NCI-H82 (cell line): ENCODE data around the gene PRPS2.

Experiments
- DNase-seq: peaks from one replicate; lab custom pipeline; 2025; lab: John Stamatoyannopoulos, UW

PRPS2 gene

GRCh38 chrX:12791257-12792228, at the start of gene PRPS2:
TSS of gene PRPS2 (plus strand) at chrX:12791412. CDS start at chrX:12791498, 86 bp downstream.
- peak; percentile 81 for DNase-seq

GRCh38 chrX:12741416-12741815, 49.8 kb upstream of the PRPS2 start:
- no peak for DNase-seq

- no peak for DNase-seq
Measured at GRCh38 chrX:12747433-12747832, 43.8 kb upstream of the PRPS2 start.

- no peak for DNase-seq
Measured at GRCh38 chrX:12751887-12752286, 39.3 kb upstream of the PRPS2 start.

GRCh38 chrX:12753366-12753765, 37.8 kb upstream of the PRPS2 start:
- DNase-seq: no peak

- DNase-seq: no peak
Measured at GRCh38 chrX:12758291-12758690, 32.9 kb upstream of the PRPS2 start.

- DNase-seq: no peak
Measured at GRCh38 chrX:12767856-12768255, 23.4 kb upstream of the PRPS2 start.

- no peak for DNase-seq
Measured at GRCh38 chrX:12768491-12768890, 22.7 kb upstream of the PRPS2 start.

GRCh38 chrX:12770440-12770839, 20.8 kb upstream of the PRPS2 start:
- DNase-seq: peak; percentile 45

GRCh38 chrX:12771445-12772069, 19.7 kb upstream of the PRPS2 start:
- DNase-seq: peak; percentile 77

- no peak for DNase-seq
Measured at GRCh38 chrX:12777670-12778069, 13.5 kb upstream of the PRPS2 start.

GRCh38 chrX:12779534-12779933, 11.7 kb upstream of the PRPS2 start:
- no peak for DNase-seq

GRCh38 chrX:12788645-12789044, 2.6 kb upstream of the PRPS2 start:
- no peak for DNase-seq

- peak; percentile 79 for DNase-seq
Measured at GRCh38 chrX:12789976-12790375, 1.2 kb upstream of the PRPS2 start.

- DNase-seq: no peak
Measured at GRCh38 chrX:12790885-12791256, 341 bp upstream of the PRPS2 start.

GRCh38 chrX:12792711-12793110, 1.5 kb downstream of the PRPS2 start:
- no peak for DNase-seq

GRCh38 chrX:12794654-12795053, 3.4 kb downstream of the PRPS2 start:
- no peak for DNase-seq

- no peak for DNase-seq
Measured at GRCh38 chrX:12798601-12799000, 7.4 kb downstream of the PRPS2 start.

GRCh38 chrX:12799118-12799517, 7.9 kb downstream of the PRPS2 start:
- no peak for DNase-seq

- DNase-seq: no peak
Measured at GRCh38 chrX:12802741-12803140, 11.5 kb downstream of the PRPS2 start.

GRCh38 chrX:12804655-12805054, 13.4 kb downstream of the PRPS2 start:
- DNase-seq: no peak

- no peak for DNase-seq
Measured at GRCh38 chrX:12805333-12805732, 14.1 kb downstream of the PRPS2 start.

GRCh38 chrX:12811658-12812057, 20.4 kb downstream of the PRPS2 start:
- no peak for DNase-seq
